GM12878 (cell line): Measurements from ENCODE around the gene SDC1. TPM values are rescaled to one million over a fixed set of nuclear protein-coding genes. Genes with fewer than 3 reads are reported as not detected.

Experiments
- BCL3 ChIP-seq: IDR thresholded peaks from 2 replicates; pipeline ENCODE4 v1.6.1; 2011; ENCODE audit warnings: borderline replicate concordance, low read depth, mild to moderate bottlenecking, moderate library complexity, low read length; ENCODE audit not compliant: insufficient read depth, poor library complexity, severe bottlenecking
- BHLHE40 ChIP-seq, 2 experiments: fragments of 450-650 bp in 1 of 2; IDR thresholded peaks; 2 replicates each; pipeline ENCODE4 v1.6.1; 2011 to 2017; ENCODE audit warnings: low read depth in 2 of 2, borderline replicate concordance in 1 of 2, improper control_type of control experiment in 1 of 2, low read length in 1 of 2, mild to moderate bottlenecking in 1 of 2
- GATAD2B ChIP-seq: fragments of 450-650 bp; conservative IDR thresholded peaks from 2 replicates; pipeline ENCODE4 v1.6.1; 2017; ENCODE audit warnings: low read depth, mild to moderate bottlenecking, moderate library complexity
- IKZF1 ChIP-seq: fragments of 450-650 bp; conservative IDR thresholded peaks from 2 replicates; pipeline ENCODE4 v1.6.1; 2017; ENCODE audit warnings: antibody characterized with exemption, mild to moderate bottlenecking
- IKZF2 ChIP-seq, 2 experiments: fragments of 450-650 bp; IDR thresholded peaks; 2 replicates each; pipeline ENCODE4 v1.6.1; 2017; ENCODE audit warnings: mild to moderate bottlenecking in 2 of 2, moderate library complexity in 2 of 2
- JUNB ChIP-seq: IDR thresholded peaks from 2 replicates; pipeline ENCODE4 v1.6.1; 2016; ENCODE audit warnings: antibody characterized with exemption, mild to moderate bottlenecking
- MAX ChIP-seq: IDR thresholded peaks from 2 replicates; pipeline ENCODE4 v1.6.1; 2012; ENCODE audit warnings: low read depth, low read length, improper control_type of control experiment
- MTA2 ChIP-seq: fragments of 450-650 bp; IDR thresholded peaks from 2 replicates; pipeline ENCODE4 v1.6.1; 2016; ENCODE audit warnings: low read depth, mild to moderate bottlenecking, moderate library complexity
- MYC ChIP-seq: IDR thresholded peaks from 2 replicates; pipeline ENCODE4 v1.6.1; 2011; ENCODE audit warnings: mild to moderate bottlenecking, low read length, moderate library complexity, inconsistent platforms; ENCODE audit not compliant: insufficient read depth, insufficient replicate concordance, insufficient read length, severe bottlenecking
- POLR2AphosphoS5 ChIP-seq: IDR thresholded peaks from 2 replicates; pipeline ENCODE4 v1.6.1; 2011; ENCODE audit warnings: mild to moderate bottlenecking, low read length, inconsistent platforms
- PRDM15 ChIP-seq: fragments of 450-650 bp; formaldehyde crosslinking; IDR thresholded peaks from 2 replicates; pipeline ENCODE4 v1.4.0; 2020; ENCODE audit warnings: mild to moderate bottlenecking, moderate library complexity
- RBBP5 ChIP-seq: fragments of 200-600 bp; sonication (generic); conservative IDR thresholded peaks from 2 replicates; pipeline ENCODE4 v1.6.1; 2016
- RELB ChIP-seq: fragments of 450-650 bp; IDR thresholded peaks from 2 replicates; pipeline ENCODE4 v1.6.1; 2017; ENCODE audit warnings: low read depth, mild to moderate bottlenecking, moderate library complexity
- SKIL ChIP-seq: fragments of 450-650 bp; IDR thresholded peaks from 2 replicates; pipeline ENCODE4 v1.6.1; 2017; ENCODE audit warnings: mild to moderate bottlenecking, low read depth, inconsistent platforms; ENCODE audit not compliant: poor library complexity, severe bottlenecking
- ZNF24 ChIP-seq: fragments of 450-650 bp; IDR thresholded peaks from 2 replicates; pipeline ENCODE4 v1.6.1; 2017; ENCODE audit warnings: antibody characterized with exemption, mild to moderate bottlenecking
- ZNF687 ChIP-seq: fragments of 450-650 bp; IDR thresholded peaks from 2 replicates; pipeline ENCODE4 v1.6.1; 2017; ENCODE audit warnings: mild to moderate bottlenecking, moderate library complexity
- polyA plus RNA-seq, 11 experiments: library from polyadenylated mRNA; depleted of rRNA in 4 of 11; unstranded in 6 of 11; stranded (reverse) in 5 of 11; fragments of >200 nt; fragmentation: Nextera tagmentation in 4 of 11; fragmentation: Illumina TruSeq in 1 of 11; extraction: Ambion mirVana in 4 of 11; extraction: Trizol in 1 of 11; gene quantifications; 1 replicate in 1 of 11; 2 replicates in 10 of 11; pipeline versions ENCODE4 v1.2.1 to v1.2.3, GENCODE V29; 2011 to 2016; ENCODE audit warnings: inconsistent platforms in 2 of 11, missing spikeins in 2 of 11, low read depth in 1 of 11
- total RNA-seq, 4 experiments: library from RNA; depleted of rRNA in 3 of 4; stranded (reverse); fragments of >200 nt in 3 of 4; fragmentation: Illumina TruSeq in 1 of 4; extraction: Trizol in 1 of 4; gene quantifications; 2 replicates each; pipeline versions ENCODE4 v1.2.1 to v1.2.3, GENCODE V29; 2013 to 2021

The SDC1 gene
- total and polyA plus RNA-seq, 10 of the 15 experiments (the other 5 are each of a cell fraction or from before 2014, with no cell fraction given) = 0.85 to 36.8 (median 23.7) TPM

- TF ChIP-seq ZNF687 (peak; percentile 69), MAX (no peak), IKZF1 (peak; percentile 36; the same call in 1 of the 2 replicates), JUNB (no peak), BCL3 (peak; percentile 25), BHLHE40 (IDR thresholded peaks at IDR 0.05; ENCODE audit: borderline replicate concordance in 1 of 2, low read depth in 2 of 2, low read length in 1 of 2) (no peak), ZNF24 (no peak), GATAD2B (0 out of 2 replicates have a peak, but pooled peaks have one; percentile 28), SKIL (no peak), POLR2AphosphoS5 (peak; percentile 65; the same call in 1 of the 2 replicates), MTA2 (0 out of 2 replicates have a peak, but pooled peaks have one; percentile 16), IKZF2 (IDR thresholded peaks at IDR 0.05) (peak; percentile 29 to 34; a peak in 1 of 4 replicates), PRDM15 (CRISPR knock-in tag) (no peak), RBBP5 (no peak), MYC (no peak), RELB (peak; percentile 29; the same call in 1 of the 2 replicates)
These were observed 12.5 kb downstream of the SDC1 start (continued) for GRCh38 chr2:20212459-20212870.
